GM23338 (cell line): ENCODE results near the gene RIF1. TPM values are rescaled to one million over a fixed set of nuclear protein-coding genes. Genes with fewer than 3 reads are reported as not detected.
A peak's percentile ranks its signal among the peaks of the same experiment; 100 is the strongest.

Source experiments
- ATAC-seq: fragments of 200-7000 bp; cut with Tn5 transposase; 3 replicates; pipeline ENCODE4 v1.9.1; 2020
- DNase-seq: peaks from one replicate; pipeline ENCODE4 v3.0.0-alpha.2; 2015; ENCODE audit warnings: low spot score
- H2AFZ ChIP-seq: fragments of 200-600 bp; sonication (generic); 2 replicates; pipeline ENCODE4 v1.8.0; 2016; ENCODE audit warnings: antibody characterized with exemption, mild to moderate bottlenecking, moderate library complexity
- H3F3A ChIP-seq: fragments of 200-600 bp; sonication (generic); replicated peaks from 2 replicates; pipeline ENCODE4 v1.8.0; 2017; ENCODE audit warnings: antibody characterized with exemption, mixed run types, low read depth
- H3K27ac ChIP-seq: fragments of 200-600 bp; sonication (generic); 2 replicates; pipeline ENCODE4 v1.6.1; 2016; ENCODE audit warnings: low read depth
- H3K27me3 ChIP-seq: fragments of 200-600 bp; sonication (generic); 2 replicates; pipeline ENCODE4 v1.8.0; 2016; ENCODE audit warnings: mild to moderate bottlenecking, mixed run types, moderate library complexity; ENCODE audit not compliant: insufficient read depth
- H3K36me3 ChIP-seq: fragments of 200-600 bp; sonication (generic); 2 replicates; pipeline ENCODE4 v1.8.0; 2016; ENCODE audit warnings: mild to moderate bottlenecking; ENCODE audit not compliant: insufficient read depth
- H3K4me1 ChIP-seq: fragments of 200-600 bp; sonication (generic); 2 replicates; pipeline ENCODE4 v1.8.0; 2016; ENCODE audit warnings: mild to moderate bottlenecking, moderate library complexity; ENCODE audit not compliant: insufficient read depth
- H3K4me2 ChIP-seq: fragments of 200-600 bp; sonication (generic); 2 replicates; pipeline ENCODE4 v1.7.1; 2017; ENCODE audit warnings: mixed run types
- H3K4me3 ChIP-seq: fragments of 200-600 bp; sonication (generic); 2 replicates; pipeline ENCODE4 v1.6.1; 2016; ENCODE audit warnings: mixed run types
- H3K79me2 ChIP-seq: fragments of 200-600 bp; sonication (generic); replicated peaks from 2 replicates; pipeline ENCODE4 v1.8.0; 2017; ENCODE audit warnings: mild to moderate bottlenecking; ENCODE audit not compliant: insufficient read depth
- H3K9me2 ChIP-seq: fragments of 200-600 bp; sonication (generic); 2 replicates; pipeline ENCODE4 v1.8.0; 2017; ENCODE audit not compliant: insufficient read depth
- H4K20me1 ChIP-seq: fragments of 200-600 bp; sonication (generic); replicated peaks from 2 replicates; pipeline ENCODE4 v1.8.0; 2017; ENCODE audit warnings: mild to moderate bottlenecking; ENCODE audit not compliant: insufficient read depth
- H3K27ac Mint-ChIP-seq: 2 replicates; pipeline ENCODE4 v1.8.0; 2020; ENCODE audit warnings: inconsistent platforms, mild to moderate bottlenecking, moderate library complexity, mixed read lengths
- H3K27me3 Mint-ChIP-seq: 3 replicates; pipeline ENCODE4 v1.8.0; 2022; ENCODE audit warnings: low read depth, mild to moderate bottlenecking, moderate library complexity, mixed read lengths, inconsistent platforms; ENCODE audit not compliant: insufficient read depth, poor library complexity
- H3K36me3 Mint-ChIP-seq: 3 replicates; pipeline ENCODE4 v1.8.0; 2021; ENCODE audit warnings: low read depth, mild to moderate bottlenecking, inconsistent platforms, moderate library complexity, mixed read lengths
- H3K4me1 Mint-ChIP-seq: 3 replicates; pipeline ENCODE4 v1.8.0; 2020; ENCODE audit warnings: mild to moderate bottlenecking, inconsistent platforms, mixed read lengths
- H3K4me3 Mint-ChIP-seq: 3 replicates; pipeline ENCODE4 v1.8.0; 2021; ENCODE audit warnings: moderate library complexity, mild to moderate bottlenecking, inconsistent platforms, mixed read lengths
- H3K9me3 Mint-ChIP-seq: 3 replicates; pipeline ENCODE4 v1.8.0; 2020; ENCODE audit warnings: moderate library complexity, mild to moderate bottlenecking, inconsistent platforms, mixed read lengths
- CREB1 ChIP-seq: fragments of 250-450 bp; sonication (Bioruptor Pico); IDR thresholded peaks from 2 replicates; pipeline ENCODE4 v1.5.0; 2020; ENCODE audit warnings: low read depth, mild to moderate bottlenecking, moderate library complexity
- ETS1 ChIP-seq: IDR thresholded peaks from 2 replicates; pipeline ENCODE4 v1.6.1; 2016; ENCODE audit warnings: antibody characterized with exemption
- EZH2 ChIP-seq: fragments of 200-600 bp; sonication (generic); IDR thresholded peaks from one replicate; pipeline ENCODE4 v1.8.0; 2017; ENCODE audit warnings: antibody characterized with exemption, mild to moderate bottlenecking, low read depth; ENCODE audit not compliant: unreplicated experiment
- EZH2phosphoT487 ChIP-seq: fragments of 200-600 bp; sonication (generic); IDR thresholded peaks from one replicate; pipeline ENCODE4 v1.8.1; 2018; ENCODE audit warnings: antibody characterized with exemption; ENCODE audit not compliant: unreplicated experiment
- JUNB ChIP-seq: IDR thresholded peaks from one replicate; pipeline ENCODE4 v1.6.1; 2016; ENCODE audit warnings: antibody characterized with exemption; ENCODE audit not compliant: unreplicated experiment
- NANOG ChIP-seq: IDR thresholded peaks from 2 replicates; pipeline ENCODE4 v1.6.1; 2016; ENCODE audit warnings: antibody characterized with exemption, borderline replicate concordance
- POLR2AphosphoS5 ChIP-seq: IDR thresholded peaks from 2 replicates; pipeline ENCODE4 v1.6.1; 2016; ENCODE audit warnings: antibody characterized with exemption, low read depth
- STAT1 ChIP-seq: IDR thresholded peaks from one replicate; pipeline ENCODE4 v1.6.1; 2016; ENCODE audit warnings: antibody characterized with exemption; ENCODE audit not compliant: unreplicated experiment
- ZNF114 ChIP-seq: fragments of 250-450 bp; sonication (Bioruptor Pico); IDR thresholded peaks from 2 replicates; pipeline ENCODE4 v1.5.0; 2020; ENCODE audit warnings: mild to moderate bottlenecking, moderate library complexity
- ZNF331 ChIP-seq: fragments of 250-450 bp; sonication (Bioruptor Pico); IDR thresholded peaks from 2 replicates; pipeline ENCODE4 v1.5.0; 2020; ENCODE audit warnings: low read depth, mild to moderate bottlenecking, moderate library complexity
- ZNF462 ChIP-seq: fragments of 250-450 bp; sonication (Bioruptor Pico); IDR thresholded peaks from 2 replicates; pipeline ENCODE4 v1.5.0; 2020; ENCODE audit warnings: mild to moderate bottlenecking, moderate library complexity
- polyA plus RNA-seq: library from polyadenylated mRNA; unstranded; fragments of >200 nt; fragmentation: Nextera tagmentation; extraction: Ambion mirVana; gene quantifications from 2 replicates; pipeline ENCODE4 v1.2.1, GENCODE V29; 2016
- total RNA-seq: library from RNA; depleted of rRNA; stranded (reverse); fragments of >200 nt; shearing (Covaris generic); gene quantifications from 2 replicates; pipeline ENCODE4 v1.2.3, GENCODE V29; 2014
- TF ChIP-seq, protein P1 (sequence below): IDR thresholded peaks from one replicate; pipeline ENCODE4 v1.6.1; 2018; ENCODE audit warnings: antibody characterized with exemption; ENCODE audit not compliant: unreplicated experiment
- TF ChIP-seq, protein P2 (sequence below), 2 experiments: fragments of 200-600 bp in 1 of 2; sonication (generic) in 1 of 2; conservative IDR thresholded peaks; 2 replicates each; pipeline versions ENCODE4 v1.5.1 to v1.6.1; 2016 to 2017; ENCODE audit warnings: antibody characterized with exemption in 2 of 2, low read depth in 2 of 2, mild to moderate bottlenecking in 2 of 2, moderate library complexity in 1 of 2

Gene RIF1
- total and polyA plus RNA-seq, 2 experiments from 2014 or later: 68.5 to 134 TPM

DNA sequence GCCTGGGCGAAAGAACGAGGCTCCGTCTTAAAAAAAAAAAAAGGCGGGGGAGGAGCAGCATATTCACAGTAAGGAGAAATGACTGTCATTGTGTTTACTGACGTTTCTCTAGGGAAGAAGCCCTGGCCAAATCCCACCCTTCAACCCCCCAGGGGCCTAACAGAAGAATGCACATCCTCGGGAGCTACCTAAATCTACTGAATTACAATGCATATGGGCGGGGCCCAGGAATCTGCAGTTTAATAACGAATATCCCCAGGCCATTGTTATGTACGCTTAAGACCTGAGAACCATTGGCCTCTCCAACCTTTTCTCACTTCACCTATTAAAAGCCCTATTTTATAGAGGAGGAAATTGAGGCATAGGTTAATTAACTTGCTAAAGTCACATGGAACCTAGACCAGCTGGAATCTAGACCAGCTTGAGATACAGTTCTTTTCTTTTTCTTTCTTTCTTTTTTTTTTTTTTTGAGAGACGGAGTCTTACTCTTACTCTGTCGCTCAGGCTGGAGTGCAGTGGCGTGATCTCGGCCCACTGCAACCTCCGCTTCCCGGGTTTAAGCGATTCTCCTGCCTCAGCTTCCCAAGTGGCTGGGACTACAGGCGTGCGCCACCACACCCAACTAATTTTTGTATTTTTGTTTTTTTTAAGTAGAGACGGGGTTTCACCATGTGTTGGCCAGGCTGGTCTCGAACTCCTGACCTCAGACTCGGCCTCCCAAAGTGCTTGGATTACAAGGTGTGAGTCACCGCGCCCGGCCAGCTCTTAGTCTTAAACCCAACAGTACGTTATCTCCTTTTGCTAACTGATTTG lies 708 bp upstream of the RIF1 start:
- peak; percentile 46 for ATAC-seq
- Mint-ChIP-seq H3K4me1 (peaks cover 15% of the 10 kb centered on the region), H3K36me3 (peaks cover 37% of the 10 kb centered on the region), H3K9me3 (peaks cover 13% of the 10 kb centered on the region; the same call in 2 of the 3 replicates), H3K27me3 (peaks cover 10% of the 10 kb centered on the region), H3K4me3 (peak overlapping the region; percentile 96), H3K27ac (peak overlapping the region; percentile 95)
- peaks cover 42% of the 10 kb centered on the region for H3K79me2 ChIP-seq
- TF ChIP-seq CREB1 (CRISPR knock-in tag) (peak; percentile 46), JUNB (no peak), NANOG (no peak), ZNF462 (CRISPR knock-in tag) (no peak), STAT1 (no peak), ZNF114 (CRISPR knock-in tag) (peak; percentile 57; the same call in 1 of the 2 replicates), EZH2 (no peak), POLR2AphosphoS5 (no peak), EZH2phosphoT487 (no peak), ETS1 (no peak), ZNF331 (CRISPR knock-in tag) (no peak)
- TF ChIP-seq, protein P1, sequence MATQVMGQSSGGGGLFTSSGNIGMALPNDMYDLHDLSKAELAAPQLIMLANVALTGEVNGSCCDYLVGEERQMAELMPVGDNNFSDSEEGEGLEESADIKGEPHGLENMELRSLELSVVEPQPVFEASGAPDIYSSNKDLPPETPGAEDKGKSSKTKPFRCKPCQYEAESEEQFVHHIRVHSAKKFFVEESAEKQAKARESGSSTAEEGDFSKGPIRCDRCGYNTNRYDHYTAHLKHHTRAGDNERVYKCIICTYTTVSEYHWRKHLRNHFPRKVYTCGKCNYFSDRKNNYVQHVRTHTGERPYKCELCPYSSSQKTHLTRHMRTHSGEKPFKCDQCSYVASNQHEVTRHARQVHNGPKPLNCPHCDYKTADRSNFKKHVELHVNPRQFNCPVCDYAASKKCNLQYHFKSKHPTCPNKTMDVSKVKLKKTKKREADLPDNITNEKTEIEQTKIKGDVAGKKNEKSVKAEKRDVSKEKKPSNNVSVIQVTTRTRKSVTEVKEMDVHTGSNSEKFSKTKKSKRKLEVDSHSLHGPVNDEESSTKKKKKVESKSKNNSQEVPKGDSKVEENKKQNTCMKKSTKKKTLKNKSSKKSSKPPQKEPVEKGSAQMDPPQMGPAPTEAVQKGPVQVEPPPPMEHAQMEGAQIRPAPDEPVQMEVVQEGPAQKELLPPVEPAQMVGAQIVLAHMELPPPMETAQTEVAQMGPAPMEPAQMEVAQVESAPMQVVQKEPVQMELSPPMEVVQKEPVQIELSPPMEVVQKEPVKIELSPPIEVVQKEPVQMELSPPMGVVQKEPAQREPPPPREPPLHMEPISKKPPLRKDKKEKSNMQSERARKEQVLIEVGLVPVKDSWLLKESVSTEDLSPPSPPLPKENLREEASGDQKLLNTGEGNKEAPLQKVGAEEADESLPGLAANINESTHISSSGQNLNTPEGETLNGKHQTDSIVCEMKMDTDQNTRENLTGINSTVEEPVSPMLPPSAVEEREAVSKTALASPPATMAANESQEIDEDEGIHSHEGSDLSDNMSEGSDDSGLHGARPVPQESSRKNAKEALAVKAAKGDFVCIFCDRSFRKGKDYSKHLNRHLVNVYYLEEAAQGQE: no peak
- TF ChIP-seq, protein P2, sequence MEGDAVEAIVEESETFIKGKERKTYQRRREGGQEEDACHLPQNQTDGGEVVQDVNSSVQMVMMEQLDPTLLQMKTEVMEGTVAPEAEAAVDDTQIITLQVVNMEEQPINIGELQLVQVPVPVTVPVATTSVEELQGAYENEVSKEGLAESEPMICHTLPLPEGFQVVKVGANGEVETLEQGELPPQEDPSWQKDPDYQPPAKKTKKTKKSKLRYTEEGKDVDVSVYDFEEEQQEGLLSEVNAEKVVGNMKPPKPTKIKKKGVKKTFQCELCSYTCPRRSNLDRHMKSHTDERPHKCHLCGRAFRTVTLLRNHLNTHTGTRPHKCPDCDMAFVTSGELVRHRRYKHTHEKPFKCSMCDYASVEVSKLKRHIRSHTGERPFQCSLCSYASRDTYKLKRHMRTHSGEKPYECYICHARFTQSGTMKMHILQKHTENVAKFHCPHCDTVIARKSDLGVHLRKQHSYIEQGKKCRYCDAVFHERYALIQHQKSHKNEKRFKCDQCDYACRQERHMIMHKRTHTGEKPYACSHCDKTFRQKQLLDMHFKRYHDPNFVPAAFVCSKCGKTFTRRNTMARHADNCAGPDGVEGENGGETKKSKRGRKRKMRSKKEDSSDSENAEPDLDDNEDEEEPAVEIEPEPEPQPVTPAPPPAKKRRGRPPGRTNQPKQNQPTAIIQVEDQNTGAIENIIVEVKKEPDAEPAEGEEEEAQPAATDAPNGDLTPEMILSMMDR (conservative IDR thresholded peaks at IDR 0.05; ENCODE audit: low read depth in 2 of 2): no peak
- H4K20me1 ChIP-seq: peaks cover 19% of the 10 kb centered on the region
- H2AFZ ChIP-seq: no peak overlapping the region
- no peaks in the 10 kb centered on the region for H3F3A ChIP-seq
- H3K36me3 ChIP-seq: peaks cover 21% of the 10 kb centered on the region; the same call in 1 of the 2 replicates
- no peaks in the 10 kb centered on the region for H3K4me1 ChIP-seq
- peak overlapping the region; percentile 96; the same call in 1 of the 2 replicates for H3K4me3 ChIP-seq
- DNase-seq: peak; percentile 95
- H3K4me2 ChIP-seq: no peak overlapping the region
- H3K9me2 ChIP-seq: no peaks in the 10 kb centered on the region
- H3K27ac ChIP-seq: peak overlapping the region; percentile 94
- H3K27me3 ChIP-seq: no peaks in the 10 kb centered on the region
